ENCODE measurements around the gene CPN1. TPM values are rescaled to one million over a fixed set of nuclear protein-coding genes. Genes with fewer than 3 reads are reported as not detected.
A peak's percentile ranks its signal among the peaks of the same experiment; 100 is the strongest.

Gene CPN1
- polyA plus RNA-seq, 1 donor (not counting 4 experiments of a cell fraction or from before 2014, with no cell fraction given): not detected

DNA sequence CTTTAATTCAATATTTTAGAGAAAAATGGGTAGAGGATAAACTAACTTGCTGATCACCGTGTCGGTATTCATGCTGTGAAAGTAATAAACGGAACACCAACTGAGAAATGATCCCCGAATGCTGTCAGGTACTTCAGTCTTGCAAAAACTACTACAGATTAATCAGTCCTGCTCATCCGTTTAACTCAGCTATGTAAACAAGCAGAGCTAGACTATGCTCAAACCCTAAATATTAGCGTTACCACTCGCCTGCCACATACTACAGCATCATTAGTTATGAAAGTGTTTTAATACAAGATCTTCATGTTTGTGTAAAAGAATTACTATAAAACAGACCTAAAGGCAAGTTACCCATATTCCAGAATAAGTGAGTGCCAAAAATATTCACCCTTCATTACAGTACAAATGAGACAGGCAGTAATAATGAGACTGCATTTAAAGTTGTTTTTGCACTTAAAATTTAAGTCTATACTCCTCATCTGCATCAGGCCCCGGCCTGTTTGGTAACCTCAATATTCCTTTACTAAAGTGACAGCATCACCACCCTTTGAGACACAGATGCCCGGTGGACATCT is 72.9 kb downstream of the CPN1 start:
- Histone ChIP-seq H3K36me3 (ENCODE audit: control insufficient read depth in 2 of 2, extremely low read depth in 1 of 2, insufficient read depth in 2 of 2, low read length in 2 of 2) (no peaks in the 10 kb centered on the region), H3K79me2 (ENCODE audit: control insufficient read depth, insufficient read depth, low read length) (peaks cover 46% of the 10 kb centered on the region), H3K9me3 (ENCODE audit: control insufficient read depth, low read depth, low read length) (no peaks in the 10 kb centered on the region), H2AFZ (ENCODE audit: control insufficient read depth, low read length) (no peak overlapping the region), H3K4me2 (ENCODE audit: control insufficient read depth, extremely low read depth, insufficient read depth, low read depth, low read length) (peak overlapping the region; percentile 90), H3K4me1 (ENCODE audit: control insufficient read depth, extremely low read depth, insufficient read depth, low read length) (peaks cover 37% of the 10 kb centered on the region), H3K27ac (ENCODE audit: control insufficient read depth, insufficient read depth, low read length) (peak overlapping the region; percentile 66), H3K27me3 (ENCODE audit: control insufficient read depth, extremely low read depth, insufficient read depth, low read length) (no peaks in the 10 kb centered on the region), H4K20me1 (ENCODE audit: control insufficient read depth, extremely low read depth, insufficient read depth, low read length) (no peaks in the 10 kb centered on the region), H3K4me3 (ENCODE audit: control insufficient read depth in 2 of 3, extremely low read depth in 1 of 3, insufficient read depth in 2 of 3, low read depth in 1 of 3, low read length in 3 of 3) (peak overlapping the region; percentile 51 to 86 (median 77)), H3K9me1 (ENCODE audit: control insufficient read depth, extremely low read depth, insufficient read depth, low read length) (no peaks in the 10 kb centered on the region), H3K9ac (ENCODE audit: control insufficient read depth, extremely low read depth, insufficient read depth, low read length) (peak overlapping the region; percentile 87)
- dilution Hi-C loops (cut with MboI; ENCODE audit: extremely low pct_ligation_motif_present, low sequenced_read_pairs): no loop called here
- no peak for TF ChIP-seq EZH2 (IDR thresholded peaks at IDR 0.05; ENCODE audit: low read length)
- TF ChIP-seq, protein P1, sequence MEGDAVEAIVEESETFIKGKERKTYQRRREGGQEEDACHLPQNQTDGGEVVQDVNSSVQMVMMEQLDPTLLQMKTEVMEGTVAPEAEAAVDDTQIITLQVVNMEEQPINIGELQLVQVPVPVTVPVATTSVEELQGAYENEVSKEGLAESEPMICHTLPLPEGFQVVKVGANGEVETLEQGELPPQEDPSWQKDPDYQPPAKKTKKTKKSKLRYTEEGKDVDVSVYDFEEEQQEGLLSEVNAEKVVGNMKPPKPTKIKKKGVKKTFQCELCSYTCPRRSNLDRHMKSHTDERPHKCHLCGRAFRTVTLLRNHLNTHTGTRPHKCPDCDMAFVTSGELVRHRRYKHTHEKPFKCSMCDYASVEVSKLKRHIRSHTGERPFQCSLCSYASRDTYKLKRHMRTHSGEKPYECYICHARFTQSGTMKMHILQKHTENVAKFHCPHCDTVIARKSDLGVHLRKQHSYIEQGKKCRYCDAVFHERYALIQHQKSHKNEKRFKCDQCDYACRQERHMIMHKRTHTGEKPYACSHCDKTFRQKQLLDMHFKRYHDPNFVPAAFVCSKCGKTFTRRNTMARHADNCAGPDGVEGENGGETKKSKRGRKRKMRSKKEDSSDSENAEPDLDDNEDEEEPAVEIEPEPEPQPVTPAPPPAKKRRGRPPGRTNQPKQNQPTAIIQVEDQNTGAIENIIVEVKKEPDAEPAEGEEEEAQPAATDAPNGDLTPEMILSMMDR (optimal IDR thresholded peaks at IDR 0.05 in 1 of 3, IDR thresholded peaks at IDR 0.05 in 1 of 3, conservative IDR thresholded peaks at IDR 0.05 in 1 of 3; ENCODE audit: extremely low read depth in 1 of 3, insufficient read depth in 2 of 3, low read length in 3 of 3): no peak
- DNase-seq (ENCODE audit: low read depth, low spot score) (no peak), FAIRE-seq (no peak)

DNA sequence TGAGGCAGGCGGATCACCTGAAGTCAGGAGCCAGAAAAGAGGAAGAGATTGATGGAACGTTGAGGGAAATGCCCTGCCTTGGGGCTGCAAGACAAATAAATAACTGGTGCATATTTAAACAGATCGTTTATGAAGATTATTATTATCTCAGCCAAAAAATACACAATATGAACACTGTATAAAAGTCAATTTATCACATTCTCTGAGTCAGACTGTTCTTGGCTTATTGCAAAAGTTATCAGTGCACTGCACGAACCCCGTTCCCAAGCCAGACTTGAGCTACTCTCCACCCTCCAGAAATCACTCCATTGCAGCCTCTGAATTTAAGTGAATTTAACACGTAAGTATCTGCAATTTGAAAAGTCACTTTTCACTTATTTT is 73.5 kb downstream of the CPN1 start:
- no peak for TF ChIP-seq EZH2 (IDR thresholded peaks at IDR 0.05; ENCODE audit: low read length)
- TF ChIP-seq, protein P1 (optimal IDR thresholded peaks at IDR 0.05 in 1 of 3, IDR thresholded peaks at IDR 0.05 in 1 of 3, conservative IDR thresholded peaks at IDR 0.05 in 1 of 3; ENCODE audit: extremely low read depth in 1 of 3, insufficient read depth in 2 of 3, low read length in 3 of 3): no peak
- Histone ChIP-seq H2AFZ (ENCODE audit: control insufficient read depth, low read length) (no peak overlapping the region), H3K27ac (ENCODE audit: control insufficient read depth, insufficient read depth, low read length) (peak overlapping the region; percentile 66), H3K27me3 (ENCODE audit: control insufficient read depth, extremely low read depth, insufficient read depth, low read length) (no peaks in the 10 kb centered on the region), H3K36me3 (ENCODE audit: control insufficient read depth in 2 of 2, extremely low read depth in 1 of 2, insufficient read depth in 2 of 2, low read length in 2 of 2) (no peaks in the 10 kb centered on the region), H3K79me2 (ENCODE audit: control insufficient read depth, insufficient read depth, low read length) (peaks cover 52% of the 10 kb centered on the region), H3K4me2 (ENCODE audit: control insufficient read depth, extremely low read depth, insufficient read depth, low read depth, low read length) (peak overlapping the region; percentile 90), H3K9me3 (ENCODE audit: control insufficient read depth, low read depth, low read length) (no peaks in the 10 kb centered on the region), H4K20me1 (ENCODE audit: control insufficient read depth, extremely low read depth, insufficient read depth, low read length) (no peaks in the 10 kb centered on the region), H3K4me1 (ENCODE audit: control insufficient read depth, extremely low read depth, insufficient read depth, low read length) (peaks cover 37% of the 10 kb centered on the region), H3K9ac (ENCODE audit: control insufficient read depth, extremely low read depth, insufficient read depth, low read length) (peak overlapping the region; percentile 87), H3K4me3 (ENCODE audit: control insufficient read depth in 2 of 3, extremely low read depth in 1 of 3, insufficient read depth in 2 of 3, low read depth in 1 of 3, low read length in 3 of 3) (peak overlapping the region; percentile 51 to 86 (median 77)), H3K9me1 (ENCODE audit: control insufficient read depth, extremely low read depth, insufficient read depth, low read length) (no peaks in the 10 kb centered on the region)
- DNase-seq (ENCODE audit: low read depth, low spot score) (no peak), FAIRE-seq (no peak)
- dilution Hi-C loops (cut with MboI; ENCODE audit: extremely low pct_ligation_motif_present, low sequenced_read_pairs): no loop called here

Data from keratinocyte (primary cell).